Spleen (tissue), 11 donors: Measurements from ENCODE around the gene UNC119. TPM values are rescaled to one million over a fixed set of nuclear protein-coding genes. Genes with fewer than 3 reads are reported as not detected.

ENCODE experiments used
- DNase-seq: peaks from one replicate; pipeline ENCODE4 v3.0.0-alpha.2; 2020
- H3K27ac ChIP-seq, 8 donors: fragments of 200-600 bp; sonication (generic) in 7 of 8; 1 replicate in 4 of 8; 2 replicates in 4 of 8; pipeline versions ENCODE4 v1.5.0 to v1.8.0; 2016 to 2021; ENCODE audit warnings: inconsistent platforms in 4 of 8, mild to moderate bottlenecking in 4 of 8, moderate library complexity in 1 of 8
- H3K27me3 ChIP-seq, 7 donors: fragments of 200-600 bp; sonication (generic) in 6 of 7; replicated peaks in 1 of 7; 1 replicate in 4 of 7; 2 replicates in 3 of 7; pipeline versions ENCODE4 v1.5.0 to v1.8.0; 2016 to 2021; ENCODE audit warnings: inconsistent platforms in 3 of 7, mild to moderate bottlenecking in 1 of 7
- H3K36me3 ChIP-seq, 6 donors: fragments of 200-600 bp; sonication (generic) in 5 of 6; 1 replicate in 4 of 6; 2 replicates in 2 of 6; pipeline versions ENCODE4 v1.5.0 to v1.8.0; 2016 to 2021; ENCODE audit warnings: inconsistent platforms in 2 of 6
- H3K4me1 ChIP-seq, 6 donors: fragments of 200-600 bp; sonication (generic) in 5 of 6; 1 replicate in 3 of 6; 2 replicates in 3 of 6; pipeline versions ENCODE4 v1.5.0 to v1.8.0; 2016 to 2021; ENCODE audit warnings: inconsistent platforms in 3 of 6
- H3K4me3 ChIP-seq, 8 donors: fragments of 200-600 bp; sonication (generic) in 7 of 8; 1 replicate in 4 of 8; 2 replicates in 4 of 8; pipeline versions ENCODE4 v1.5.0 to v1.8.0; 2016 to 2021; ENCODE audit warnings: inconsistent platforms in 4 of 8, mild to moderate bottlenecking in 4 of 8, moderate library complexity in 2 of 8
- H3K9me3 ChIP-seq, 8 donors: fragments of 200-600 bp; sonication (generic) in 7 of 8; 1 replicate in 4 of 8; 2 replicates in 4 of 8; pipeline versions ENCODE4 v1.5.0 to v1.8.0; 2016 to 2021; ENCODE audit warnings: inconsistent platforms in 4 of 8
- POLR2A ChIP-seq, 3 donors: fragments of 450-650 bp; IDR thresholded peaks; one replicate each; pipeline ENCODE4 v1.5.1; 2017; ENCODE audit warnings: antibody characterized with exemption in 3 of 3, mild to moderate bottlenecking in 1 of 3
- POLR2AphosphoS5 ChIP-seq, 3 donors: sonication (generic); formaldehyde crosslinking; IDR thresholded peaks; one replicate each; pipeline ENCODE4 v1.5.1; 2017; ENCODE audit warnings: antibody characterized with exemption in 3 of 3
- WGBS, 5 donors: extraction: QIAGEN DNeasy Blood & Tissue Kit in 3 of 5; methylation state at CpG; one replicate each; pipeline versions ENCODE4 v1.1.5 to v1.1.7; 2013 to 2018; 5-methylcytosine and 5-hydroxymethylcytosine counted together
- intact Hi-C: fragments of 100-400 bp; cut with DNase I; formaldehyde crosslinking; loops from one replicate; pipeline ENCODE4 v1.15.0; 2023; ENCODE audit warnings: low total_unique reads
- polyA plus RNA-seq, 3 donors: library from polyadenylated mRNA; stranded (reverse); fragments of 200-250 nt; gene quantifications; one replicate each; pipeline ENCODE4 v1.2.1, GENCODE V29; 2013
- total RNA-seq, 7 donors: library from RNA; depleted of rRNA in 3 of 7; stranded (reverse); fragments of >200 nt in 3 of 7; fragmentation: NEBNext Ultra II Directional in 4 of 7; extraction: Animal tissue kit (Norgen Biotek cat#: 25700) in 4 of 7; gene quantifications; one replicate each; pipeline versions ENCODE4 v1.1.0 to v1.2.1, GENCODE V29; 2016 to 2021
- TF ChIP-seq, protein P1 (sequence below), 11 experiments: fragments of 200-600 bp in 7 of 11; fragments of 450-650 bp in 4 of 11; sonication (generic) in 4 of 11; IDR thresholded peaks in 8 of 11; conservative IDR thresholded peaks in 3 of 11; 1 replicate in 7 of 11; 2 replicates in 4 of 11; pipeline versions ENCODE4 v1.4.0 to v1.8.0; 2016 to 2021; ENCODE audit warnings: antibody characterized with exemption in 11 of 11, inconsistent platforms in 4 of 11, mild to moderate bottlenecking in 1 of 11
- donor health status: healthy with polysubstance abuse.
- donor health status: DM: no; HTN: no; CAD: no; lungs with moderate emphysema.
- donor health status: DM: no; HTN: no; CAD: no.
- donor health status: Bipolar disorder and iron deficiency.
- donor health status: healthy.
- donor health status: DM: no; HTN: no; CAD: no.
- donor health status: DM: yes; HTN: yes; CAD: no.

Gene UNC119
- total and polyA plus RNA-seq, 10 donors: 41.5 to 76.0 (median 62.4) TPM

DNA sequence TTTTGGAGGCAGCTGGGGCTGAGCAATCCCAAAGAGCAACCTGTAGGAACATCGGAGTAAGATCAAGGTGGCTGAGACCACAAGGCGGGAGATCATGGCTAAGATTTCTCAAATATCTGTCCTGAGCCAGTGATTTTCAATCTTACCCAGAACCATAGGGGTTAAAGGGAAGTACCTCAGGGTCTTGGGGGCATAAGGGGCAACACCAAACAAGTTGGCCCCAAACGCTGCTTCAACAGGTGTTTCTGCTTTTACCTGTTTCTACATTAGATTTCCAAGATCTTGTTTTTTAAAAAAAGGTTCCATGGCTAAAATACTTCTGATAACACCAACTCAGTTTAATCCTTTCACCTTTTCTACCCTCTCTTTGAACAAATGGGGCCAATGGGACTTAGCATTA lies 2.6 kb upstream of the UNC119 start:
- H3K4me1 ChIP-seq: peaks cover 16 to 43% (median 28%) of the 10 kb centered on the region in 6 donors
- no peak for TF ChIP-seq POLR2AphosphoS5 (IDR thresholded peaks at IDR 0.05)
- TF ChIP-seq, protein P1, sequence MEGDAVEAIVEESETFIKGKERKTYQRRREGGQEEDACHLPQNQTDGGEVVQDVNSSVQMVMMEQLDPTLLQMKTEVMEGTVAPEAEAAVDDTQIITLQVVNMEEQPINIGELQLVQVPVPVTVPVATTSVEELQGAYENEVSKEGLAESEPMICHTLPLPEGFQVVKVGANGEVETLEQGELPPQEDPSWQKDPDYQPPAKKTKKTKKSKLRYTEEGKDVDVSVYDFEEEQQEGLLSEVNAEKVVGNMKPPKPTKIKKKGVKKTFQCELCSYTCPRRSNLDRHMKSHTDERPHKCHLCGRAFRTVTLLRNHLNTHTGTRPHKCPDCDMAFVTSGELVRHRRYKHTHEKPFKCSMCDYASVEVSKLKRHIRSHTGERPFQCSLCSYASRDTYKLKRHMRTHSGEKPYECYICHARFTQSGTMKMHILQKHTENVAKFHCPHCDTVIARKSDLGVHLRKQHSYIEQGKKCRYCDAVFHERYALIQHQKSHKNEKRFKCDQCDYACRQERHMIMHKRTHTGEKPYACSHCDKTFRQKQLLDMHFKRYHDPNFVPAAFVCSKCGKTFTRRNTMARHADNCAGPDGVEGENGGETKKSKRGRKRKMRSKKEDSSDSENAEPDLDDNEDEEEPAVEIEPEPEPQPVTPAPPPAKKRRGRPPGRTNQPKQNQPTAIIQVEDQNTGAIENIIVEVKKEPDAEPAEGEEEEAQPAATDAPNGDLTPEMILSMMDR (IDR thresholded peaks at IDR 0.05 in 8 of 11, conservative IDR thresholded peaks at IDR 0.05 in 3 of 11): no peak
- H3K27me3 ChIP-seq: no peaks in the 10 kb centered on the region
- H3K36me3 ChIP-seq: peaks cover 0 to 71% (median 61%) of the 10 kb centered on the region in 6 donors
- no peak overlapping the region for H3K27ac ChIP-seq
- WGBS, 5 donors: 91 to 96% (median 94%) methylated on average over 3 of the region's 3 CpGs
- no peaks in the 10 kb centered on the region for H3K9me3 ChIP-seq
- DNase-seq: no peak
- no peak overlapping the region for H3K4me3 ChIP-seq
- intact Hi-C loops: no loop called here

DNA sequence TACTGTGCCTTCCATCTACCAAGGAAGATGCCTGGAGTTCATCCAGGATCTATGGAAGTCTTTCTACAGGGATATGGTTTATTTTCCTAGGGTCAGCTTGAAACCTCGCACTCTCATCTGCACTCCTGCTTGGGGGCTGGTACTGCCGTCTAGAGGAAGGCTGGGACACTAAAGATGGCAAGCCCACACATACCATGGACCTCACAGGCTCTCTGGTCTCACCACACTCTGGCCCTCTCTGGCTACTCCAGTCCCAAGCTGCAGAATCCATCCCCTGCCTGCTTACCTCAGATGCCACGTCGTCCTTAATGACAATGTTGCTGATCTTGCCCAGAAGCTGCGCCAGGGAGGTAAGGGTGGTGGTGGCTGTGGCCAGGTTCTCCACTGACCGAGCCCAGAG lies 2.1 kb upstream of the UNC119 start:
- intact Hi-C loops: no loop called here
- peaks cover 0 to 67% (median 57%) of the 10 kb centered on the region in 6 donors for H3K36me3 ChIP-seq
- no peaks in the 10 kb centered on the region for H3K9me3 ChIP-seq
- no peak for DNase-seq
- peaks cover 21 to 48% (median 33%) of the 10 kb centered on the region in 6 donors for H3K4me1 ChIP-seq
- no peak overlapping the region for H3K27ac ChIP-seq
- no peak overlapping the region for H3K4me3 ChIP-seq
- 84 to 96% (median 87%) methylated on average over 6 of the region's 6 CpGs for WGBS, 5 donors
- TF ChIP-seq, protein P1 (IDR thresholded peaks at IDR 0.05 in 8 of 11, conservative IDR thresholded peaks at IDR 0.05 in 3 of 11): no peak
- no peak for TF ChIP-seq POLR2A (IDR thresholded peaks at IDR 0.05)
- no peak for TF ChIP-seq POLR2AphosphoS5 (IDR thresholded peaks at IDR 0.05)
- no peaks in the 10 kb centered on the region for H3K27me3 ChIP-seq

DNA sequence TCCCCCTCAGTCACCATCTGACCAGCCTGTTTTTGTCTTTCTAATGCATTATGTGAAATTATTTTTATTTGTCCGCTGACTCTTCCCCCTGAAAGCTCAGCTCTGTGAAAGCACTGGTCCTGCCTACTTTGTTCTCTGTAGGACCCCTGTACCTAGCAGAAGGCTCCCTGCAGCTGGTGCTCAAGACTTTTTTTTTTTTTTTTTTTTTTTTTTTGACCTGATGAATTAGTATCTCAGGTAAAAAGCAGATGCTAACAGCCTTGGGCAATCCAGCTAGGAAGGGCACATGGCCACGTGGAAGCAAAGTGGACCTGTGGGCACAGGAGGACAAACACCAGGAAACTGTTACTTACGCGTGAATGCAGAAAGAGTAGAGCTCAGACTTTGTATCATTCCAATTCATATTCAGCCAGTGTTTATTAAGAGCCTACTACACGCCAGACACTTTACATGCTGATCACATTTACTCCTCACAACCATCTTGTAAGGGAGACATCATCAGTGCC lies 629 bp upstream of the UNC119 start:
- peak; percentile 25 for DNase-seq
- WGBS, 5 donors: 86 to 95% (median 87%) methylated on average over 5 of the region's 5 CpGs
- TF ChIP-seq, protein P1 (IDR thresholded peaks at IDR 0.05 in 8 of 11, conservative IDR thresholded peaks at IDR 0.05 in 3 of 11): no peak
- TF ChIP-seq POLR2AphosphoS5 (IDR thresholded peaks at IDR 0.05) (no peak), POLR2A (IDR thresholded peaks at IDR 0.05) (no peak)
- intact Hi-C loops: no loop called here
- peak overlapping the region in 4 of 8 donors; percentile 84 to 99 (median 91) for H3K4me3 ChIP-seq
- H3K27me3 ChIP-seq: no peaks in the 10 kb centered on the region
- no peaks in the 10 kb centered on the region for H3K9me3 ChIP-seq
- peaks cover 34 to 63% (median 48%) of the 10 kb centered on the region in 6 donors for H3K4me1 ChIP-seq
- peak overlapping the region in 6 of 8 donors; percentile 83 to 91 (median 90) for H3K27ac ChIP-seq
- H3K36me3 ChIP-seq: peaks cover 0 to 52% (median 45%) of the 10 kb centered on the region in 6 donors

DNA sequence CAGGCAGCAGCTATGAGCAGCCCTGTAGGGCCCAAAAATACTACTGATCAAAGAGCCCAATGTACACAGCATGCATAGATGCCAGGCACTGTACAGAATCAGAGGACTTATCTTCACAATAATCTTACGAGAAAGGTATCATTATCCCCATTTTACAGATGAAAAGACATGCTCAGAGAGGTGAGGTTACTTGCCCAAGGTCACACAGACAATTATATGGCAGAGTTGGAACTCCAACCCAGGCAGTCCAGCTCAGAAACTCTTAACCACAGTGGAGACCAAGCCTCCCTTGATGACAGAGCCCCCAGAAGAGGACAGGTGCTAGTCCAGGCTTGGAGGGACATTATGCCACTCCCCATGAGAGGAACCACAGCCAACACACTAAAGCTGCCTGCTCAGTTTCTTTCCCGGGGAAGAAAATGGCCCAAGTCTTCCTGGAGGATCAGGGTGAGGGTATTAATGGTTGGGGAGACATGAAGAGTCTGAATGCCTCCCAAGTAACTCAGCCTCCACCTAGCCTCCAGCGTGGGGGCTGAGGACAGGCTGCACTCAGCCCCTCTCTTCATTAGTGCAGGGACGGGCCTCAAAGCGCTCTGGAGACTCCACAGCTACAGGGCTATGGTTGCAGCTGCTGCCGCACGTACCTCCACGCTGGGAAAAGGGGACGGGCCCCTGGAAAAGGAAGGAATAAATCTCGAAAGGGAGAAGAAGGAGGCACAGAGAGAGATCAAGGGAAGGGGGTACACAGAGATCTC lies 826 bp downstream of the UNC119 start:
- 21 to 34% (median 25%) methylated on average over 8 to 10 of the region's 10 CpGs for WGBS, 5 donors
- Histone ChIP-seq H3K9me3 (no peaks in the 10 kb centered on the region), H3K27me3 (no peaks in the 10 kb centered on the region), H3K36me3 (peaks cover 0 to 47% (median 40%) of the 10 kb centered on the region in 6 donors), H3K4me3 (peak overlapping the region; percentile 67 to 99 (median 91)), H3K27ac (peak overlapping the region in 7 of 8 donors; percentile 42 to 90 (median 84)), H3K4me1 (peaks cover 38 to 77% (median 60%) of the 10 kb centered on the region in 6 donors)
- no peak for TF ChIP-seq POLR2A (IDR thresholded peaks at IDR 0.05)
- TF ChIP-seq POLR2AphosphoS5 (IDR thresholded peaks at IDR 0.05): no peak
- TF ChIP-seq, protein P1 (IDR thresholded peaks at IDR 0.05 in 8 of 11, conservative IDR thresholded peaks at IDR 0.05 in 3 of 11): no peak
- DNase-seq: peak; percentile 76
- intact Hi-C loops: no loop called here
